ENCODE measurements around the gene SLC38A2.

Gene SLC38A2

GRCh38 chr12:46386877-46387629, 14.5 kb upstream of the SLC38A2 start:
- Histone ChIP-seq H3K4me1 (peaks cover 19% of the 10 kb centered on the region), H3K9me3 (no peaks in the 10 kb centered on the region), H3K36me3 (replicated peaks) (no peaks in the 10 kb centered on the region), H3K27me3 (ENCODE audit: low read depth) (no peaks in the 10 kb centered on the region), H3K4me3 (no peak overlapping the region)
- DNase-seq (ENCODE audit: low spot score in 2 of 2): no peak
- in situ Hi-C loops (cut with MboI; ENCODE audit: low sequenced_read_pairs): no loop called here

- H3K36me3 ChIP-seq (replicated peaks): no peaks in the 10 kb centered on the region
- peaks cover 19% of the 10 kb centered on the region for H3K4me1 ChIP-seq
- H3K27me3 ChIP-seq (ENCODE audit: low read depth): no peaks in the 10 kb centered on the region
- H3K9me3 ChIP-seq: no peaks in the 10 kb centered on the region
- H3K4me3 ChIP-seq: no peak overlapping the region
- no peak for DNase-seq (ENCODE audit: low spot score in 2 of 2)
- in situ Hi-C loops (cut with MboI; ENCODE audit: low sequenced_read_pairs): no loop called here
Measured at GRCh38 chr12:46386360-46386867, 13.8 kb upstream of the SLC38A2 start.

- in situ Hi-C loops (cut with MboI; ENCODE audit: low sequenced_read_pairs): no loop called here
- H3K36me3 ChIP-seq (replicated peaks): no peaks in the 10 kb centered on the region
- H3K27me3 ChIP-seq (ENCODE audit: low read depth): no peaks in the 10 kb centered on the region
- no peak overlapping the region for H3K4me3 ChIP-seq
- DNase-seq (ENCODE audit: low spot score in 2 of 2): no peak
- no peaks in the 10 kb centered on the region for H3K9me3 ChIP-seq
- H3K4me1 ChIP-seq: peaks cover 19% of the 10 kb centered on the region
Measured at GRCh38 chr12:46385438-46385837, 12.9 kb upstream of the SLC38A2 start.

- Histone ChIP-seq H3K4me1 (peaks cover 19% of the 10 kb centered on the region), H3K36me3 (replicated peaks) (no peaks in the 10 kb centered on the region), H3K4me3 (peak overlapping the region; percentile 66), H3K27me3 (ENCODE audit: low read depth) (no peaks in the 10 kb centered on the region), H3K9me3 (no peaks in the 10 kb centered on the region)
- in situ Hi-C loops (cut with MboI; ENCODE audit: low sequenced_read_pairs): no loop called here
- no peak for DNase-seq (ENCODE audit: low spot score in 2 of 2)
Measured at GRCh38 chr12:46384451-46385309, 12.1 kb upstream of the SLC38A2 start.

- Histone ChIP-seq H3K36me3 (replicated peaks) (no peaks in the 10 kb centered on the region), H3K27me3 (ENCODE audit: low read depth) (no peaks in the 10 kb centered on the region), H3K4me1 (peaks cover 19% of the 10 kb centered on the region), H3K9me3 (no peaks in the 10 kb centered on the region), H3K4me3 (peak overlapping the region; percentile 66)
- in situ Hi-C loops (cut with MboI; ENCODE audit: low sequenced_read_pairs): no loop called here
- peak in 1 of 2 experiments; percentile 62 for DNase-seq (ENCODE audit: low spot score in 2 of 2)
Measured at GRCh38 chr12:46383654-46384450, 11.3 kb upstream of the SLC38A2 start.

GRCh38 chr12:46382964-46383653, 10.5 kb upstream of the SLC38A2 start:
- DNase-seq (ENCODE audit: low spot score in 2 of 2): peak; percentile 91 to 95
- Histone ChIP-seq H3K4me3 (peak overlapping the region; percentile 66), H3K4me1 (peaks cover 21% of the 10 kb centered on the region), H3K9me3 (no peaks in the 10 kb centered on the region), H3K27me3 (ENCODE audit: low read depth) (no peaks in the 10 kb centered on the region), H3K36me3 (replicated peaks) (no peaks in the 10 kb centered on the region)
- in situ Hi-C loops (cut with MboI; ENCODE audit: low sequenced_read_pairs): no loop called here

GRCh38 chr12:46382408-46382963, 9.9 kb upstream of the SLC38A2 start:
- Histone ChIP-seq H3K36me3 (replicated peaks) (no peaks in the 10 kb centered on the region), H3K4me3 (peak overlapping the region; percentile 66), H3K27me3 (ENCODE audit: low read depth) (no peaks in the 10 kb centered on the region), H3K4me1 (peaks cover 21% of the 10 kb centered on the region), H3K9me3 (no peaks in the 10 kb centered on the region)
- no peak for DNase-seq (ENCODE audit: low spot score in 2 of 2)
- in situ Hi-C loops (cut with MboI; ENCODE audit: low sequenced_read_pairs): no loop called here

GRCh38 chr12:46380881-46381280, 8.3 kb upstream of the SLC38A2 start:
- Histone ChIP-seq H3K9me3 (no peaks in the 10 kb centered on the region), H3K36me3 (replicated peaks) (no peaks in the 10 kb centered on the region), H3K27me3 (ENCODE audit: low read depth) (no peaks in the 10 kb centered on the region), H3K4me1 (peaks cover 14% of the 10 kb centered on the region), H3K4me3 (no peak overlapping the region)
- DNase-seq (ENCODE audit: low spot score in 2 of 2): no peak
- in situ Hi-C loops (cut with MboI; ENCODE audit: low sequenced_read_pairs): no loop called here

- H3K27me3 ChIP-seq (ENCODE audit: low read depth): no peaks in the 10 kb centered on the region
- no peaks in the 10 kb centered on the region for H3K9me3 ChIP-seq
- in situ Hi-C loops (cut with MboI; ENCODE audit: low sequenced_read_pairs): no loop called here
- peaks cover 14% of the 10 kb centered on the region for H3K4me1 ChIP-seq
- DNase-seq (ENCODE audit: low spot score in 2 of 2): no peak
- no peaks in the 10 kb centered on the region for H3K36me3 ChIP-seq (replicated peaks)
- H3K4me3 ChIP-seq: no peak overlapping the region
Measured at GRCh38 chr12:46380022-46380796, 7.6 kb upstream of the SLC38A2 start.

- DNase-seq (ENCODE audit: low spot score in 2 of 2): no peak
- in situ Hi-C loops (cut with MboI; ENCODE audit: low sequenced_read_pairs): no loop called here
- Histone ChIP-seq H3K9me3 (no peaks in the 10 kb centered on the region), H3K27me3 (ENCODE audit: low read depth) (no peaks in the 10 kb centered on the region), H3K4me3 (no peak overlapping the region), H3K36me3 (replicated peaks) (no peaks in the 10 kb centered on the region), H3K4me1 (peaks cover 9% of the 10 kb centered on the region)
Measured at GRCh38 chr12:46379352-46379751, 6.8 kb upstream of the SLC38A2 start.

- Histone ChIP-seq H3K4me1 (peaks cover 15% of the 10 kb centered on the region), H3K4me3 (no peak overlapping the region), H3K27me3 (ENCODE audit: low read depth) (no peaks in the 10 kb centered on the region), H3K36me3 (replicated peaks) (no peaks in the 10 kb centered on the region), H3K9me3 (no peaks in the 10 kb centered on the region)
- in situ Hi-C loops (cut with MboI; ENCODE audit: low sequenced_read_pairs): no loop called here
- DNase-seq (ENCODE audit: low spot score in 2 of 2): no peak
Measured at GRCh38 chr12:46378530-46378929, 6.0 kb upstream of the SLC38A2 start.

- Histone ChIP-seq H3K4me1 (peaks cover 15% of the 10 kb centered on the region), H3K36me3 (replicated peaks) (no peaks in the 10 kb centered on the region), H3K27me3 (ENCODE audit: low read depth) (no peaks in the 10 kb centered on the region), H3K9me3 (no peaks in the 10 kb centered on the region), H3K4me3 (no peak overlapping the region)
- in situ Hi-C loops (cut with MboI; ENCODE audit: low sequenced_read_pairs): no loop called here
- no peak for DNase-seq (ENCODE audit: low spot score in 2 of 2)
Measured at GRCh38 chr12:46377678-46378077, 5.1 kb upstream of the SLC38A2 start.
